ENCODE data around the gene GGT1.

DNA sequence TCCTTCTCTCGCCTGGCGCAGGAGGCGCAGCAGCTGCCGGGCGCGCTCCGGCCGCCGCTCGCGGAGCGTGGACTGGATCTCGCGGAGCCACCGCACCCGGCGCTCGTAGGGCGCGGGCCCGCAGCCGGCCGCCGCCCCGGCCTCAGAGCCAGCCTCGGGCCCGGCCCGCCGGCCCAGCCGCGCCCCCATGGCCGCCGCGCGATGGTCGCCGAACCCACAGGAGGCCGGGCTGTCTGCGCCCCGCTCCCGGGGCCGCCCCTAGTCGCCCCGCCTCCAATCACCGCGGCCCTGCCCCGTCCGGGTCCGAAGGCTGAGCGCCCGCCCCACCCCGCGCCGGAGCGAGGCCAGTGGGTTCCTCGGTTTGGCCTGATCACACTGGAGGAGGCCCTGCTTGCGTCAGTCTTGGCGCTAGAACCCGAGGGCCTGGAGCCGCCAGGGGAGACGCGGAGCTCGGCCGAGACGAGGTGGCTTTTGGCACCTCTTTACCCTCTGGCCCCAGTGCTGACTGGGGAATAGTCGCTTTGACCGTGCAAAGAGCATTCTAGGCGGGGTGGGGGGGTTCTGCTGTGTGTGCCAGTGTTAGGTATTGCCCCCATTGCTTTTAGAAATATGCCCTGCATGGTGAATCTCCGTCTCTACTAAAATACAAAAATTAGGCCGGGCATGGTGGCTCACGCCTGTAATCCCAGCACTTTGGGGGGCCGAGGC lies 10.0 kb upstream of the GGT1 start, which contains the start of gene LRRC75B:
- TF ChIP-seq, protein P1, sequence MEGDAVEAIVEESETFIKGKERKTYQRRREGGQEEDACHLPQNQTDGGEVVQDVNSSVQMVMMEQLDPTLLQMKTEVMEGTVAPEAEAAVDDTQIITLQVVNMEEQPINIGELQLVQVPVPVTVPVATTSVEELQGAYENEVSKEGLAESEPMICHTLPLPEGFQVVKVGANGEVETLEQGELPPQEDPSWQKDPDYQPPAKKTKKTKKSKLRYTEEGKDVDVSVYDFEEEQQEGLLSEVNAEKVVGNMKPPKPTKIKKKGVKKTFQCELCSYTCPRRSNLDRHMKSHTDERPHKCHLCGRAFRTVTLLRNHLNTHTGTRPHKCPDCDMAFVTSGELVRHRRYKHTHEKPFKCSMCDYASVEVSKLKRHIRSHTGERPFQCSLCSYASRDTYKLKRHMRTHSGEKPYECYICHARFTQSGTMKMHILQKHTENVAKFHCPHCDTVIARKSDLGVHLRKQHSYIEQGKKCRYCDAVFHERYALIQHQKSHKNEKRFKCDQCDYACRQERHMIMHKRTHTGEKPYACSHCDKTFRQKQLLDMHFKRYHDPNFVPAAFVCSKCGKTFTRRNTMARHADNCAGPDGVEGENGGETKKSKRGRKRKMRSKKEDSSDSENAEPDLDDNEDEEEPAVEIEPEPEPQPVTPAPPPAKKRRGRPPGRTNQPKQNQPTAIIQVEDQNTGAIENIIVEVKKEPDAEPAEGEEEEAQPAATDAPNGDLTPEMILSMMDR (IDR thresholded peaks at IDR 0.05) = peak in 1 of 4 experiments; percentile 5
- peak in 1 of 2 donors; percentile 60 for TF ChIP-seq POLR2A (IDR thresholded peaks at IDR 0.05)
